GM06990 (cell line): ENCODE measurements around the gene GNG7.
"Not testable (repeated sequence)": the region's sequence is repeated elsewhere in the genome, so short reads cannot be mapped to it uniquely, and the experiment has no call there.

ENCODE experiments used
- DNase-seq: peaks from one replicate; pipeline ENCODE4 v3.0.0-alpha.2; 2011; ENCODE audit not compliant: insufficient read length; ENCODE audit errors: extremely low read depth
- H3K27me3 ChIP-seq: replicated peaks from 2 replicates; pipeline ENCODE4 v1.6.0; 2011; ENCODE audit warnings: low read length; ENCODE audit not compliant: control insufficient read depth, insufficient read depth
- H3K36me3 ChIP-seq: 2 replicates; pipeline ENCODE4 v1.5.1; 2011; ENCODE audit warnings: low read length; ENCODE audit not compliant: control insufficient read depth, insufficient read depth
- H3K4me3 ChIP-seq: replicated peaks from 2 replicates; pipeline ENCODE4 v1.5.1; 2011; ENCODE audit warnings: low read depth, mild to moderate bottlenecking, control low read depth, low read length
- TF ChIP-seq, protein P1 (sequence below): IDR thresholded peaks from 2 replicates; pipeline ENCODE4 v1.5.1; 2011; ENCODE audit warnings: low read length, control low read depth, mild to moderate bottlenecking, inconsistent platforms; ENCODE audit not compliant: insufficient read depth, poor library complexity, severe bottlenecking

Gene GNG7

DNA sequence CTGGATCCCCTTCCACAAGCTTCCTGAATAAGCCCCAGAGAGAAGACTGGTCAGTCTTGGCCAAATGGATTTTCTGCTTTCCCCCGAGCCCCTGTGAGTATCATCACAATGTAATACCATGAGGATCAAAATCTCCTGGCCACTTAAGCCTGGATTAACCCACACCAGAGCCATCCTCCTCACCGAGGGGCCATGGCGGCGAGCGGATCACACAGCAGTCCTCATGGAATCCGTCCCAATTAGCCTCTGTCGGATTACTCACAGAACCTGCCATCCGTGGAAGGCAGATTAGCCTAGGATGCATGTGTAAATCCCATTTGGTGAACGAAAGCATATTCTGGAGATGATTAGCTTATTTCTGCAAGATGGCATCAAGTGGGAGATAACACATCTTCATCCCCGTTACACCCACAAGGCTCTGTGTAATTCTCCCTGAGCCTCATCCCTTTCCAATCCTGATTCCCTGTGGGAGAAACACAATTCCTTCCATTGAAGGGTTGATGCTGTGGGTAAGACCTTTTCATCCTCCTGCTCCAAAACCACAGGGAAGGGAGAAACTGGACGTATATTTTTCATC is 42.5 kb downstream of the GNG7 start:
- H3K36me3 ChIP-seq = no peaks in the 10 kb centered on the region; the same call in none of the 2 replicates
- TF ChIP-seq, protein P1, sequence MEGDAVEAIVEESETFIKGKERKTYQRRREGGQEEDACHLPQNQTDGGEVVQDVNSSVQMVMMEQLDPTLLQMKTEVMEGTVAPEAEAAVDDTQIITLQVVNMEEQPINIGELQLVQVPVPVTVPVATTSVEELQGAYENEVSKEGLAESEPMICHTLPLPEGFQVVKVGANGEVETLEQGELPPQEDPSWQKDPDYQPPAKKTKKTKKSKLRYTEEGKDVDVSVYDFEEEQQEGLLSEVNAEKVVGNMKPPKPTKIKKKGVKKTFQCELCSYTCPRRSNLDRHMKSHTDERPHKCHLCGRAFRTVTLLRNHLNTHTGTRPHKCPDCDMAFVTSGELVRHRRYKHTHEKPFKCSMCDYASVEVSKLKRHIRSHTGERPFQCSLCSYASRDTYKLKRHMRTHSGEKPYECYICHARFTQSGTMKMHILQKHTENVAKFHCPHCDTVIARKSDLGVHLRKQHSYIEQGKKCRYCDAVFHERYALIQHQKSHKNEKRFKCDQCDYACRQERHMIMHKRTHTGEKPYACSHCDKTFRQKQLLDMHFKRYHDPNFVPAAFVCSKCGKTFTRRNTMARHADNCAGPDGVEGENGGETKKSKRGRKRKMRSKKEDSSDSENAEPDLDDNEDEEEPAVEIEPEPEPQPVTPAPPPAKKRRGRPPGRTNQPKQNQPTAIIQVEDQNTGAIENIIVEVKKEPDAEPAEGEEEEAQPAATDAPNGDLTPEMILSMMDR = no peak
- H3K4me3 ChIP-seq = no peak overlapping the region
- no peak for DNase-seq
- no peaks in the 10 kb centered on the region for H3K27me3 ChIP-seq

DNA sequence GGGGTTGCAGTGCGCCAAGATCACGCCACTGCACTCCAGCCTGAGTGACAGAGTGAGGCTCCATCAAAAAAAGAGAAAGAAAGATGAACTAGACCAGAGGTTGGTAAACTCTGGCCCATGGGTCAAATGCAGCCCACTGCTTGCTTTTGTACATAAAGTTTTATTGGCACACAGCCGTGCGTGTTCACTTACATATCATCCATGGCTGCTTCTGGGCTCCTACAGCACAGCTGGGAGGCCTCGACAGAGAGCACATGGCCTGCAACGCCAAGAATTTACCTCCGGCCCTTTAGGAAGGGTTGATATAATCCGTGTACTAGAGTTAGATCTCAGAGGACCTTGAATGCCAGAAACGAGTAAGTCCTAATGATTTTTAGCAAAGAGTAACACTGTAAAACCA is 46.0 kb downstream of the GNG7 start:
- Histone ChIP-seq H3K27me3 (no peaks in the 10 kb centered on the region), H3K36me3 (no peaks in the 10 kb centered on the region; the same call in 1 of the 2 replicates), H3K4me3 (no peak overlapping the region)
- TF ChIP-seq, protein P1 = no peak
- no peak for DNase-seq

DNA sequence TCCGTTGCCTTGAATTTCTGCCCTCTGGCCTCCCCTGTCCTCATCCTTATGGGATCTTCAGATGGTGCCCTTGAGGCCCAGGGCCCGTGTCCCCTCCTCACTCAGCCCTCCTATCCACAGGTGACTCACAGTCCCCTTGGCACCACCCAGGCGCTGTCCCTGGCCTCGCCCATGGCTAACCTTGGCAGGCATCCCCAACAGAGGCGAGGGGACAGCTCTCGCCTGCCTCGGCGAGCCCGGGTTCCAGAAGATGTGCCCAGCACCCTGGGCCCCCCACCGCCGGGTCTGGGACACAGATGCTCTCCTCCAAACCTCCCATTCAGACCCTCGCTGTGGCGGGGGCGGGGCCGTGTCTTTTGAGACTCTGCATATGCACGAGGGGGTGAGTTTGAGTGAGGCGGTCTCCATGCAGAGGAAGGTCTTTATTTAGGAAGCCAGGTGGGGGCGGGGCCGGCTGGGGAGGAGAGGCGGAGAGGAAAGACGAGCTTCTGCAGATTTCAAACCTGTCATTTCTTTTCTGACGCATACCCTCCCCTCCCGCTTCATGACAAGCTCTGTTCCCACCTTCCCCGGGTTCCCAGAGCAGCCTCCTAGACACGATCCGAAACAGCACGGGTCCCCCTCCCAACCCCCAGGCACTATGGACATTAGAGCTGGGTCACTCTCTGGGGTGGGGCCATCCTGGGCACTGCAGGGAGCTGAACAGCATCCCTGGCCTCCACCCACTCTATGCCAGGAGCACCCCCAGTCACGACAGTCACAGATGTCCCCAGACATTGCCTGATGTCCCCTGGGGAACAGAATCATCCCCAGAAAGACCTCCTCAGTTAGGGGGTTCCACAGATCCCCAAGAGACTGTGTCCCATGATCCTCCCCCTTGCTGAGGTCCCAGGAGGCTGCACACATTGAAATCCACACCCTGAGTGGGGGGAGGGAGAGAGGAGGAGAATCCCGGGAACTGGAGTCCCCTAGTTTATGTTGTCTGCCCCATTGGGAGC is 48.5 kb downstream of the GNG7 start:
- Histone ChIP-seq H3K27me3 (no peaks in the 10 kb centered on the region), H3K4me3 (no peak overlapping the region), H3K36me3 (no peaks in the 10 kb centered on the region; the same call in 1 of the 2 replicates)
- no peak for DNase-seq
- TF ChIP-seq, protein P1 = no peak

DNA sequence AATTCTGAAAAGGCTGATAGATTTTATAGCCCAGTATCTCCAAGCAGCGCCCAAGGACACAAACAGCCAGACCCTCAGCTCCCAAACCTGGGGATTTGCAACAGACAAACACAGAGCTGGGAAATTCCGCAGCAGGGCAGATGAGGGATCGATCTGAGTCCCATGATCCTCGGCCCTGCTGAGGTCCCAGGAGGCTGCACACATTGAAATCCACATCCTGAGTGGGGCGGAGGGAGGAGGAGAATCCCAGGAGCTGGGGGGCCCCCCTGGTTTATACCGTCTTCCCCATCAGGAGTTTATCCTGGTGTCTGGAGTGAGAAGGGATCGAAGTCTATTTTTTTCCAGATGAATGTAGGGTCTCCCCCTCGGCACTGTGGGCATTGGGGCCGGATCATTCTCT is 49.3 kb downstream of the GNG7 start:
- DNase-seq = no peak

DNA sequence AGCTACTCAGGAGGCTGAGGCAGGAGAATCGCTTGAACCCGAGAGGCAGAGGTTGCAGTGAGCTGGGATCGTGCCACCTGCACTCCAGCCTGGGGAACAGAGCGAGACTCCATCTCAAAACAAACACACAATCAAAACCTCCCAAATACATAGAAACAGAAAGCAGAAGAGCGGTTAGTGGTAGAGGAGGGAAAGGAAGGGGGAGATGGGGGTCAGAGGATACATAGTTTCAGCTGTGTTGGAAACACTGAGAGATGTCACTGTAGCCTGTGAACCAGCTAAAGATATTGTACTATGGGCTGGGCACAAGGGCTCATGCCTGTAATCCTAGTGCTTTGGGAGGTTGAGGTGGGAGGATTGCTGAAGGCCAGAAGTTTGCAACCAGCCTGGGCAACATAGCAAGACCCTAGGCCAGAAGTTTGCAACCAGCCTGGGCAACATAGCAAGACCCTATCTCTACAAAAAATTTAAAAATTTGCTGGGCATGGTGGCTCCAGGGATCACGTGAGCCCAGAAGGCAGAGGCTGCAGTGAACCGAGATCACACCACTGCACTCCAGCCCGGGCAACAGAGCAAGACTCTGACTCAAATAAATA is 49.9 kb downstream of the GNG7 start:
- DNase-seq = no peak
- TF ChIP-seq, protein P1 = no peak
- Histone ChIP-seq H3K36me3 (no peaks in the 10 kb centered on the region; the same call in 1 of the 2 replicates), H3K27me3 (no peaks in the 10 kb centered on the region), H3K4me3 (no peak overlapping the region)

More for the DNA sequence above, 49.3 kb downstream of the GNG7 start:
- no peaks in the 10 kb centered on the region; the same call in 1 of the 2 replicates for H3K36me3 ChIP-seq
- no peaks in the 10 kb centered on the region for H3K27me3 ChIP-seq
- TF ChIP-seq, protein P1 = no peak
- H3K4me3 ChIP-seq = no peak overlapping the region

DNA sequence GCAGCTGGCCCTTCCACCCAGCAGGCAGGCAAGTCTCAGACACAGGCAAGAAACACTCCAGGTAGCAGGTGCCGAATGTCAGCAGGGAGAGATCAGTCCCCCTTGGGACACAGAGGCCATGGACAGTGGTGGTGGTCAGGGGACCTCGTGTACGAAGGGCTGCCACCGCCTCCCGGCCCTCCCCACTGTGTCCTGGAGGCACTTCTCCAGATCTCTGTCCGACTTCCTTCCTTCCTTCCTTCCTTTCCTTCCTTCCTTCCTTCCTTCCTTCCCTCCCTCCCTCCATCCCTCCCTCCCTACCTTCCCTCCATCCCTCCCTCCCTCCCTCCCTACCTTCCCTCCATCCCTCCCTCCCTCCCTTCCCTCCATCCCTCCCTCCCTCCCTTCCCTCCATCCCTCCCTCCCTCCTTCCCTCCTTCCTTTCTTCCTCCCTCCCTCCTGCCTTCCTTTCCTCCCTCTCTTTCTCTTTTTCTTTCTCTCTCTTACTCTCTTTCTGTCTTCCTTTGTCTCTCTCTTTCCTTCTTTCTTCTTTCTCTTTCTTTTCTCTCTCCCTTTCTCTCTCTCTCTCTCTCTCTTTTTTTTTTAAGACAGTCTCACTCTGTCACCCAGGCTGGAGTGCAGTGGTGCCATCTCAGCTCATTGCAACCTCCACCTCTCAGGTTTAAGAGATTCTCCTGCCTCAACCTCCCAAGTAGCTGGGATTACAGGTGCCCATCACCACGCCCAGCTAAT is 51.3 kb downstream of the GNG7 start:
- H3K36me3 ChIP-seq, H3K27me3 ChIP-seq, H3K4me3 ChIP-seq, DNase-seq: not testable (repeated sequence)
